ENCODE data around the gene TRPV3.
"Not testable (repeated sequence)": the region's sequence is repeated elsewhere in the genome, so short reads cannot be mapped to it uniquely, and the experiment has no call there.

GRCh38 chr17:3514167-3514566 is 43.4 kb downstream of the TRPV3 start:
- not testable (repeated sequence) for TF ChIP-seq EP300, CTCF (IDR thresholded peaks at IDR 0.05)
